SIG-M5 treated with dmso at 0.1 percent for 504 hours (cell line): Measurements from ENCODE around the gene SHOX.
"Not testable (repeated sequence)": the region's sequence is repeated elsewhere in the genome, so short reads cannot be mapped to it uniquely, and the experiment has no call there.

ENCODE experiments used
- DNase-seq: peaks from one replicate; lab custom pipeline; 2025; ENCODE audit not compliant: unreplicated experiment; lab: John Stamatoyannopoulos, UW

SHOX gene

GRCh38 chrX:630612-631496 lies at the start of gene SHOX:
Gene SHOX, plus strand, starts transcription at chrX:630791. Its CDS starts 107 bp downstream, at chrX:630898.
- DNase-seq: no peak

DNA sequence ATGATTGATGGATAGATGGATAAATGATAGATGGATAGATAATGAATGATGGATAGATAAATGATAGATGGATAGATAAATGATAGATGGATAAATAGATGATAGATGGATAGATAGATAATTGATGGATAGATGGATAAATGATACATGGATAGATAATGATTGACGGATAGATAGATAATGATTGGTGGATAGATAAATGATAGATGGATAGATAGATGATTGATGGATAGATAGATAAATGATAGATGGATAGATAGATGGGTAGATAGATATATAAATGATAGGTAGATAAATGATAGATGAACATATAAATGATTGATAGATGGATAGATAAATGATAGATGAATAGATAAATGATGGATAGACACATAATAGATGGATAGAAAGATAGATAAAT lies 49.5 kb upstream of the SHOX start:
- DNase-seq: no peak

- no peak for DNase-seq
Observed at GRCh38 chrX:581720-582298, 48.8 kb upstream of the SHOX start.

GRCh38 chrX:584572-584971 lies 46.0 kb upstream of the SHOX start:
- no peak for DNase-seq

DNA sequence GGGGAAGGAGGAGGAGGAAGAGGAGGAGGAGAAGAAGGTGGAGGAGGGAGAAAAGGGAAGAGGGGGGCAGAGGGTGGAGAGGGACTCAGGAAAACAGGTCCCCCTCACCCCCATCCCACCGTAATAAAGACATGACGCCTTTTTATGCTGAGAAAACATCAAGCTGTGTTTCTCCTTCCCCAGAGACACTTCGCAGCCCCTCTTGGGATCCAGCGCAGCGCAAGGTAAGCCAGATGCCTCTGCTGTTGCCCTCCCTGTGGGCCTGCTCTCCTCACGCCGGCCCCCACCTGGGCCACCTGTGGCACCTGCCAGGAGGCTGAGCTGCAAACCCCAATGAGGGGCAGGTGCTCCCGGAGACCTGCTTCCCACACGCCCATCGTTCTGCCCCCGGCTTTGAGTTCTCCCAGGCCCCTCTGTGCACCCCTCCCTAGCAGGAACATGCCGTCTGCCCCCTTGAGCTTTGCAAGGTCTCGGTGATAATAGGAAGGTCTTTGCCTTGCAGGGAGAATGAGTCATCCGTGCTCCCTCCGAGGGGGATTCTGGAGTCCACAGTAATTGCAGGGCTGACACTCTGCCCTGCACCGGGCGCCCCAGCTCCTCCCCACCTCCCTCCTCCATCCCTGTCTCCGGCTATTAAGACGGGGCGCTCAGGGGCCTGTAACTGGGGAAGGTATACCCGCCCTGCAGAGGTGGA lies 45.3 kb upstream of the SHOX start:
- no peak for DNase-seq

DNA sequence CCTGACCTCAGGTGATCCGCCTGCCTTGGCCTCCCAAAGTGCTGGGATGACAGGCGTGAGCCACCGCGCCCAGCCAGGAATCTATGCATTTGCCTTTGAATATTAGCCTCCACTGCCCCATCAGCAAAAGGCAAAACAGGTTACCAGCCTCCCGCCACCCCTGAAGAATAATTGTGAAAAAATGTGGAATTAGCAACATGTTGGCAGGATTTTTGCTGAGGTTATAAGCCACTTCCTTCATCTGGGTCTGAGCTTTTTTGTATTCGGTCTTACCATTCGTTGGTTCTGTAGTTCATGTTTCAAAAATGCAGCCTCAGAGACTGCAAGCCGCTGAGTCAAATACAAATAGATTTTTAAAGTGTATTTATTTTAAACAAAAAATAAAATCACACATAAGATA lies 44.2 kb upstream of the SHOX start:
- DNase-seq: no peak

GRCh38 chrX:589261-589660 lies 41.3 kb upstream of the SHOX start:
- DNase-seq: not testable (repeated sequence)

- no peak for DNase-seq
Observed at GRCh38 chrX:590693-591404, 39.7 kb upstream of the SHOX start.

DNA sequence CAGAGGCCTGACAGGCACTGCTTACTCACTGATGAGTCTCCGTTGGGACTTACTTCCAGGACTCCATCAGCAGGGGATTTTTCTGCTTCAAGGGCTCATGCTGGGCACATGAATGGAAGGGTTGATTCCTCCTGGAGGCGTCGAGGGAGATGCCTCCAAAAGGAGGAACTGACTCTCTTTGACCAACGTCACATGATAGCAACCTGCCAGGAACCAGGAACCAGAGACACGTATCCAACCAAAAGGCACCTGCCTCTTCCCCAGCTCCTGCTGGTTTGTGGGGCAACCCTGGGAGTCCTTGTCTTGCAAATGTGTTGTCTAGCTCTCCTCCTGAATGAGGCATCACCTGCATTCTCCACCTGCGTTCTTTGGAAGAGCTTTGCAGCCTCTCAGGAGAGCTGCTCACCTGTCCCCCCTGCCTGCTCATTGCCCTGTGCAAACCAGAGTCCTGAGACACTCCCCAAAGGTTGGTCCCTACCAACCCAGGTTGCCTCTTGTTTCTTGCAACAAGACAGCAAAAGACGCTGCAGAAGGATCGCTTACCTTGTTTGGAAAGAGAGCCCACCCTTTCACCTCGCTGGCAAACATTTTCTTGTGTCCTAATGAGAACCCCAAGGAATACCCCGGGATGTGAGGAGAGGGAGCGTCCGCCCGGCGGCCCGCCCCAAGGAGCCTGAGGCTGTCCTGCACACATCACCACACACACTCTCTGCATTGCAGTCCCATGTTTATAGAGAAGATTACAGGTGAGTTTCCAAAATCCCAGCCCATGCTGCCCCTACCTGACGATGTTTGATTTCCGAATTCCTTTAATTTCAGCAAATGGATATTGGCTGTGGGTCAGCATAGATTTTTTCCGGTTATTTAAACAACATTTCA lies 30.5 kb upstream of the SHOX start:
- no peak for DNase-seq

- not testable (repeated sequence) for DNase-seq
Observed at GRCh38 chrX:603029-603428, 27.6 kb upstream of the SHOX start.

DNA sequence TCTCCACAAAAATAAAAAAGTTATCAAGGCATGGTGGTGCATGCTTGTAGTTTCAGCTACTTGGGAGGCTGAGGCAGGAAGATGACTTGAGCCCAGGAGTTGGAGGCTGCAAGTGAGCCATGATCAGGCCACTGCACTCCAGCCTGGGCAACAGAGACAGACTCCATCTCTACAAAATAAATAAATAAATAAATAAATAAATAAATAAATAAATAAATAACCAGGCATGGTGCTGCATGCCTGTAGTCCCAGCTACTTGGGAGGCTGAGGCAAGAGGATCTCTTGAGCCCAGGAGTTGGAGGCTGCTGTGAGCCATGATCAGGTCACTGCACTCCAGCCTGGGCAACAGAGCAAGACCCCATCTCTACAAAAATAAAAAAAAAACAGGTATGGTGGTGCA lies 26.0 kb upstream of the SHOX start:
- DNase-seq: not testable (repeated sequence)

DNA sequence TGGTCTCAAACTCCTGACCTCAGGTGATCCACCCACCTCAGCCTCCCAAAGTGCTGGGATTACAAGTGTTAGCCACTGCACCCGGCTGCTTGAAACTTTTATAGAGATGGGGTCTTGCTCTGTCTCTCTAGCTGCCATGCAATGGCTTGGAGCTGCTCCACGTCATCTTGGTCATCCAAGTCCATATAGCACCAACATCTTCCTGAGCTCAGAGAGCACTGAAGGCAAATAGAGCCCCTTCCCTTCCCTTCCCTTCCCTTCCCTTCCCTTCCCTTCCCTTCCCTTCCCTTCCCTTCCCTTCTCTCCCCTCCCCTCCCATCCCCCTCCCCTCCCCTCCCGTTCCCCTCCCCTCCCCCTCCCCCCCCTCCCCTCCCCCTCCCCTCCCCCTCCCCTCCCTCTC lies 22.5 kb upstream of the SHOX start:
- DNase-seq: not testable (repeated sequence)

- DNase-seq: no peak
Observed at GRCh38 chrX:614136-614535, 16.5 kb upstream of the SHOX start.

DNA sequence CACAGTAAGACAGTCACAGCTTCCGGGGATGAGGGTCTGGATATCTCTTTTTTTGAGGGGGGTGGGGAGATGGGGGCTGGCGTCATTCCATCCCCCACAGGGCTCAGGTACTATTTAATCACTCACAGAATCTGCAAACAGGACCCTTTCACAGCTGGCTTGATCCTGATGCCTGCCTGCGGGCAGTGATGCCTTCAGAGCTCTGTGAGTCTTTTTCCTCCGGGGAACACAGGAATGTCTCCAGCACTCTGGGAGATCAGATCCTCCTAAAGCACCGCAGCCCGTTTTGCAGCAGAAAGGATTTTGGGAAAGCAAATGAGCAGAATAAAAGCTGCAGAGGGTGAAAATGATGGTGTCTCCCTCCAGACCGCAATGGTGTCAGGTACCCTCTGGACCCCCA lies 13.2 kb upstream of the SHOX start:
- DNase-seq: no peak

GRCh38 chrX:617891-618290 lies 12.7 kb upstream of the SHOX start:
- DNase-seq: no peak

GRCh38 chrX:618304-618703 lies 12.3 kb upstream of the SHOX start:
- DNase-seq: not testable (repeated sequence)

DNA sequence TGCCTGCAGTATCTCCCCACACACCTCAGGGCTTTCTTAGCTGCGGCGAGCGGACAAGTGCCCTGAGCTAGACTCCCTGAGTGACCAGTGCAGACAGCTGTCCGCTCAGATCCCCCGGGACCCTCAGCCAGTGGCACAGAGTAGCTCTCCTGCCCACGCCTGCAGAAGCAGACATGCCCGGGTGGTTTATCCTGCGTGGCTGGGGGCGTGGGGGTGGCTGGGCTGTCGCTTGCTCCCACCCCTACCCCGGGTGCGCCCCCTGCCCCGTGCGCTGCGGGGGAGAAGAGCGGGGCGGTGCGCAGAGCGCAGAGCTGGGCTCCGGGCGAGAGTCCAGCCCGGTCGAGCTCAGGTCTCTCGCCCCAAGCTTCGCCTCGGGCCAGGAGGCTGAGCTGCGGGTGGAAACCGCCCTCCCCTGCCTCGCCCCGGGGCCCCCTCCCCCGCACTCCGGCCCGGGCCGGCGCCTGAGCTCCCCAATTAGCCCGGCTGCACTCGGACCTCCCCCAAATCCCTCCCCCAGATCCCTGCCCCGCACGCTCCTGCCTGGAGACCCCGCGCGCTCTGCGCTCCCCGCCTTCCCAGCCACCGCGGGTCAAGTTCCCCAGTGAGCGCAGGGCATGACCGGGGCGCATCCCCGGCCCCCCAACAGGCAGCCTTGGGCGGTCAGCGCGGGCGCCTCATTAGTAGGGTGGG lies 11.7 kb upstream of the SHOX start:
- DNase-seq: no peak

- DNase-seq: no peak
Observed at GRCh38 chrX:619451-619811, 11.2 kb upstream of the SHOX start.

DNA sequence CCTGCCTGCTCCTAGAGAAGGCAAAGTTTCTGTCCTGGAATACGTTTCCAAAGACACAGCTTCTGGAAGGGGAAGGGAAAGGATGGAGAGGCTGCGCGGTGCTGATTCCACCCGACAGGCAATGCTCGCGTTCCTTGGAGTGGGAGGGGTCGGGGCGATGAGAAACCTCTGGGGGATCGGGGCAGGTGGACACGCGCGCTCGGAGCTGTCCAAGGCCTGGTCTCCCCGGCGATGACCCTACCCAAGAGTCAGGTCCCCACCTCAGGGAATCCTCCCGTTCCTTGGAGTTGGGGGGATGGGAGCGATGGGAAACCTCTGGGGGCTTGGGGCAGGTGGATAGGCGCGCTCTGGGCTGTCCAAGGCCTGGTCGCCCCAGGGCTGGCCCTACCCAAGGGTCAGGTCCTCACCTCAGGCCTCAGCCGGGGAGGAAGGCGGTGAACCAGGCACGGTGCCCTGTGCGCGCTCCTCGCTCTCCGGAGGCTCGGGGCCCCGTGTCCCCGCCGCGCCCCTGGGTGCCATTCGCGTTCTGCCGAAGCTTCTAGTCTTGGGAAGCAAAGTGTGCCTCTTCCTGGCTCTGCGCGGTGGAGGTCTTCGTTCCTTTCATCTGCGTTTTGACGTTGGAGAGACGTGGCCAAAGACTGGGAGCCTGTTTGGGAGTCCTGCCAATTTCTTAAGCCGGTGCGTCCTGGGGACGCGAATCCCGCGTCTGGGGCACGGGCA lies 10.6 kb upstream of the SHOX start:
- no peak for DNase-seq
